Uterus (tissue), 2 donors: ENCODE measurements around the gene AUNIP.

Experiments
- CTCF ChIP-seq, 4 experiments: fragments of 200-600 bp in 2 of 4; fragments of 450-650 bp in 2 of 4; sonication (generic) in 2 of 4; IDR thresholded peaks; one replicate each; pipeline ENCODE4 v1.5.1; 2016 to 2019; ENCODE audit warnings: antibody characterized with exemption in 4 of 4, mild to moderate bottlenecking in 2 of 4, moderate library complexity in 1 of 4
- POLR2A ChIP-seq, 2 donors: fragments of 450-650 bp; IDR thresholded peaks; one replicate each; pipeline ENCODE4 v1.6.1; 2016; ENCODE audit warnings: antibody characterized with exemption in 2 of 2, mild to moderate bottlenecking in 1 of 2, moderate library complexity in 1 of 2

DNA sequence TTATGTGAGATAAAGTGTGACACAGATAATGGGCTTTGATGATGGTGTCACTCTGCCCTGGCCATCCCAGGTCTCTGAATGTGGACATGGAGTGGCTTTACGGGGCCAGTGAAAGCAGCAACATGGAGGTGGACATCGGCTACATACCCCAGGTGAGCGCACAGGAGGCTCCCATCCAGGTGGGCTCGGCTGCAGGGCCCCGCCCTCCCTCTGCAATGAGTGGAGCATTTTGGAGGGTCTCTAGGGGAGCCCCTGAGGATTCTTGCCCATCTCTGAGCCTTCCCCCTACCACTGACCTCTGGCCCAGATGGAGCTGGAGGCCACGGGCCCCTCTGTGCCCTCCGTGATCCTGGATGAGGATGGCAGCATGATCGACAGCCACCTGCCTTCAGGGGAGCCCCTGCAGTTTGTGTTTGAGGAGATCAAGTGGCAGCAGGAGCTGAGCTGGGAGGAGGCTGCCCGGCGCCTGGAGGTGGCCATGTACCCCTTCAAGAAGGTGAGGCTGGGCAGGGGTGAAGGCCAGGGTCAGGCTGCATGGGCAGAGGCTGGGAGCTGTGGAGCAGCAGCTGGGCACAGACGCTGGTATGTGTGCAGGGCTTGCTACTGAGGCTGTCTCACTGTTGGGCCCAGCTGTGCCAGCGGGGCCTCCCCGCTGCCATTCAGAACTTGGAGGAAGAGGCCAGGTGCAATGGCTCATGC, 47.7 kb downstream of the AUNIP start:
- no peak for TF ChIP-seq POLR2A (IDR thresholded peaks at IDR 0.05)
- TF ChIP-seq CTCF (IDR thresholded peaks at IDR 0.05), result no peak
